ENCODE measurements around the gene SP4.

Gene SP4

GRCh38 chr7:21426286-21427181, 1.3 kb upstream of the SP4 start:
- H3K27me3 Mint-ChIP-seq: no peaks in the 10 kb centered on the region
- H3K4me3 Mint-ChIP-seq: peak overlapping the region; percentile 77
- no peak for DNase-seq
- H3K4me1 Mint-ChIP-seq (ENCODE audit: low read depth): peaks cover 38% of the 10 kb centered on the region
- peaks cover 27% of the 10 kb centered on the region for H3K36me3 Mint-ChIP-seq (ENCODE audit: low read depth)
- H3K9me3 Mint-ChIP-seq: no peaks in the 10 kb centered on the region
- peak overlapping the region; percentile 90 for H3K27ac Mint-ChIP-seq

- Mint-ChIP-seq H3K27me3 (no peaks in the 10 kb centered on the region), H3K9me3 (no peaks in the 10 kb centered on the region), H3K4me1 (ENCODE audit: low read depth) (peaks cover 45% of the 10 kb centered on the region), H3K4me3 (peak overlapping the region; percentile 98), H3K27ac (peak overlapping the region; percentile 100), H3K36me3 (ENCODE audit: low read depth) (peaks cover 30% of the 10 kb centered on the region)
- DNase-seq: peak; percentile 100
Observed at GRCh38 chr7:21427182-21427870, 557 bp upstream of the SP4 start.

GRCh38 chr7:21428659-21428941, 717 bp downstream of the SP4 start:
- Mint-ChIP-seq H3K4me3 (peak overlapping the region; percentile 95), H3K9me3 (no peaks in the 10 kb centered on the region), H3K27me3 (no peaks in the 10 kb centered on the region), H3K4me1 (ENCODE audit: low read depth) (peaks cover 58% of the 10 kb centered on the region), H3K36me3 (ENCODE audit: low read depth) (peaks cover 43% of the 10 kb centered on the region), H3K27ac (peak overlapping the region; percentile 93)
- no peak for DNase-seq

GRCh38 chr7:21429021-21429420, 1.1 kb downstream of the SP4 start:
- H3K27ac Mint-ChIP-seq: peak overlapping the region; percentile 93
- peaks cover 62% of the 10 kb centered on the region for H3K4me1 Mint-ChIP-seq (ENCODE audit: low read depth)
- H3K27me3 Mint-ChIP-seq: no peaks in the 10 kb centered on the region
- H3K9me3 Mint-ChIP-seq: no peaks in the 10 kb centered on the region
- H3K36me3 Mint-ChIP-seq (ENCODE audit: low read depth): peaks cover 46% of the 10 kb centered on the region
- peak overlapping the region; percentile 95 for H3K4me3 Mint-ChIP-seq
- no peak for DNase-seq

GRCh38 chr7:21429786-21430574, 2.1 kb downstream of the SP4 start:
- H3K4me3 Mint-ChIP-seq: peak overlapping the region; percentile 95
- H3K36me3 Mint-ChIP-seq (ENCODE audit: low read depth): peaks cover 54% of the 10 kb centered on the region
- no peaks in the 10 kb centered on the region for H3K9me3 Mint-ChIP-seq
- H3K27ac Mint-ChIP-seq: no peak overlapping the region
- H3K4me1 Mint-ChIP-seq (ENCODE audit: low read depth): peaks cover 70% of the 10 kb centered on the region
- DNase-seq: no peak
- H3K27me3 Mint-ChIP-seq: no peaks in the 10 kb centered on the region

- H3K4me1 Mint-ChIP-seq (ENCODE audit: low read depth): peaks cover 73% of the 10 kb centered on the region
- H3K27ac Mint-ChIP-seq: no peak overlapping the region
- peaks cover 57% of the 10 kb centered on the region for H3K36me3 Mint-ChIP-seq (ENCODE audit: low read depth)
- peak overlapping the region; percentile 73 for H3K4me3 Mint-ChIP-seq
- no peak for DNase-seq
- no peaks in the 10 kb centered on the region for H3K27me3 Mint-ChIP-seq
- no peaks in the 10 kb centered on the region for H3K9me3 Mint-ChIP-seq
Observed at GRCh38 chr7:21430575-21430954, 2.7 kb downstream of the SP4 start.

GRCh38 chr7:21443149-21443841, 15.4 kb downstream of the SP4 start:
- no peak for DNase-seq
- H3K36me3 Mint-ChIP-seq (ENCODE audit: low read depth): peaks cover 65% of the 10 kb centered on the region
- no peak overlapping the region for H3K27ac Mint-ChIP-seq
- no peaks in the 10 kb centered on the region for H3K27me3 Mint-ChIP-seq
- peaks cover 64% of the 10 kb centered on the region for H3K4me1 Mint-ChIP-seq (ENCODE audit: low read depth)
- no peak overlapping the region for H3K4me3 Mint-ChIP-seq
- H3K9me3 Mint-ChIP-seq: no peaks in the 10 kb centered on the region

GRCh38 chr7:21448974-21449373, 21.1 kb downstream of the SP4 start:
- Mint-ChIP-seq H3K9me3 (peaks cover 8% of the 10 kb centered on the region), H3K36me3 (ENCODE audit: low read depth) (peaks cover 76% of the 10 kb centered on the region), H3K27ac (no peak overlapping the region), H3K4me1 (ENCODE audit: low read depth) (peaks cover 42% of the 10 kb centered on the region), H3K4me3 (no peak overlapping the region), H3K27me3 (no peaks in the 10 kb centered on the region)
- DNase-seq: no peak

- peaks cover 38% of the 10 kb centered on the region for H3K4me1 Mint-ChIP-seq (ENCODE audit: low read depth)
- H3K4me3 Mint-ChIP-seq: no peak overlapping the region
- no peaks in the 10 kb centered on the region for H3K27me3 Mint-ChIP-seq
- no peak for DNase-seq
- peaks cover 84% of the 10 kb centered on the region for H3K36me3 Mint-ChIP-seq (ENCODE audit: low read depth)
- H3K9me3 Mint-ChIP-seq: peaks cover 12% of the 10 kb centered on the region
- no peak overlapping the region for H3K27ac Mint-ChIP-seq
Observed at GRCh38 chr7:21450076-21450475, 22.2 kb downstream of the SP4 start.

GRCh38 chr7:21450941-21451340, 23.1 kb downstream of the SP4 start:
- DNase-seq: no peak
- Mint-ChIP-seq H3K4me3 (no peak overlapping the region), H3K4me1 (ENCODE audit: low read depth) (peaks cover 35% of the 10 kb centered on the region), H3K36me3 (ENCODE audit: low read depth) (peaks cover 85% of the 10 kb centered on the region), H3K9me3 (peaks cover 12% of the 10 kb centered on the region), H3K27me3 (no peaks in the 10 kb centered on the region), H3K27ac (no peak overlapping the region)

- H3K36me3 Mint-ChIP-seq (ENCODE audit: low read depth): peaks cover 89% of the 10 kb centered on the region
- no peak overlapping the region for H3K4me3 Mint-ChIP-seq
Observed at GRCh38 chr7:21454182-21454581, 26.3 kb downstream of the SP4 start.

GRCh38 chr7:21454906-21455305, 27.0 kb downstream of the SP4 start:
- Mint-ChIP-seq H3K4me3 (no peak overlapping the region), H3K36me3 (ENCODE audit: low read depth) (peaks cover 93% of the 10 kb centered on the region), H3K27ac (no peak overlapping the region), H3K4me1 (ENCODE audit: low read depth) (peaks cover 16% of the 10 kb centered on the region), H3K9me3 (peaks cover 15% of the 10 kb centered on the region), H3K27me3 (no peaks in the 10 kb centered on the region)
- DNase-seq: no peak

More at GRCh38 chr7:21454182-21454581, 26.3 kb downstream of the SP4 start:
- no peak overlapping the region for H3K27ac Mint-ChIP-seq
- H3K27me3 Mint-ChIP-seq: no peaks in the 10 kb centered on the region
- DNase-seq: no peak
- H3K9me3 Mint-ChIP-seq: peaks cover 14% of the 10 kb centered on the region
- H3K4me1 Mint-ChIP-seq (ENCODE audit: low read depth): peaks cover 15% of the 10 kb centered on the region

GRCh38 chr7:21461282-21461681, 33.4 kb downstream of the SP4 start:
- peaks cover 7% of the 10 kb centered on the region for H3K9me3 Mint-ChIP-seq

GRCh38 chr7:21462081-21462480, 34.2 kb downstream of the SP4 start:
- no peak overlapping the region for H3K4me3 Mint-ChIP-seq
- H3K9me3 Mint-ChIP-seq: peaks cover 7% of the 10 kb centered on the region
- peaks cover 47% of the 10 kb centered on the region for H3K4me1 Mint-ChIP-seq (ENCODE audit: low read depth)
- no peak overlapping the region for H3K27ac Mint-ChIP-seq
- no peaks in the 10 kb centered on the region for H3K27me3 Mint-ChIP-seq
- H3K36me3 Mint-ChIP-seq (ENCODE audit: low read depth): peaks cover 73% of the 10 kb centered on the region
- no peak for DNase-seq

More at GRCh38 chr7:21461282-21461681, 33.4 kb downstream of the SP4 start:
- DNase-seq: no peak
- Mint-ChIP-seq H3K4me1 (ENCODE audit: low read depth) (peaks cover 45% of the 10 kb centered on the region), H3K27ac (no peak overlapping the region), H3K4me3 (no peak overlapping the region), H3K27me3 (no peaks in the 10 kb centered on the region), H3K36me3 (ENCODE audit: low read depth) (peaks cover 74% of the 10 kb centered on the region)
